Melanocyte of skin (primary cell): ENCODE data around the gene PXK. TPM values are rescaled to one million over a fixed set of nuclear protein-coding genes. Genes with fewer than 3 reads are reported as not detected.

ENCODE experiments used
- small RNA-seq, 2 donors: library from RNA; depleted of rRNA; stranded (forward); fragments of <200 nt; gene quantifications; one replicate each; pipeline ENCODE3, GENCODE V24; 2012
- total RNA-seq, 2 donors: library from RNA; depleted of rRNA; stranded (reverse); fragments of >200 nt; gene quantifications; 2 replicates each; pipeline ENCODE4 v1.2.3, GENCODE V29; 2012

Gene PXK
- total RNA-seq: 10 to 100 TPM; 24.0 to 53.0 TPM

DNA sequence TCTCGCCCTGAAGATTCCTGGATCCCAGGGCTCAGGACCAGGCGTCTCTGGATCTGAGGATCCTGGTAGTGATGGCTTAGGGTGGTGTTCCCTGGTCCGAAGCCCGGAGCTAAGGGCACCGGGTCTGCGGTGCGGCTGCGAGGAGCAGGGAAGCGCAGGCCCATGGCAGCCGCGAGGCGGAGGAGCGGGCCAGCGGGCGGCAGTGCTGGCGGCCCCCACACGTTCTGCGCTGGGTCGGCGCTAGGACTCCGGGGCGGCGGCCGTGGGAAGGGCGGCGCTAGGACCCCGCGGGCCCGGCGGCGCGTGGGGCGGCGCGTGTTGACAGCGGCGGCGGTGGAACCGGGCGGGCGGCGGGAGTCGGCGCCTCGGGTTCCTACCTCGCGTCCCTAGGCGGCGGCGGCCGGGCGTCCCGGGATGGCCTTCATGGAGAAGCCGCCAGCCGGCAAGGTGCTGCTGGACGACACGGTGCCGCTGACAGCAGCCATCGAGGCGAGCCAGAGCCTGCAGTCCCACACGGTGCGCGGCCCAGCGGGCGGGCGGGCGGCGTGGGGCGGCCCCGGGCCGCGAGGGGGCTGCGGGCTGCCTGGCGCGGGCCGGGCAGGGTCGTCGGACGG, at the start of gene PXK:
PXK (plus strand) TSS at position 318 of the 614 bp plus-strand sequence; CDS start at position 415, 97 bp downstream.

DNA sequence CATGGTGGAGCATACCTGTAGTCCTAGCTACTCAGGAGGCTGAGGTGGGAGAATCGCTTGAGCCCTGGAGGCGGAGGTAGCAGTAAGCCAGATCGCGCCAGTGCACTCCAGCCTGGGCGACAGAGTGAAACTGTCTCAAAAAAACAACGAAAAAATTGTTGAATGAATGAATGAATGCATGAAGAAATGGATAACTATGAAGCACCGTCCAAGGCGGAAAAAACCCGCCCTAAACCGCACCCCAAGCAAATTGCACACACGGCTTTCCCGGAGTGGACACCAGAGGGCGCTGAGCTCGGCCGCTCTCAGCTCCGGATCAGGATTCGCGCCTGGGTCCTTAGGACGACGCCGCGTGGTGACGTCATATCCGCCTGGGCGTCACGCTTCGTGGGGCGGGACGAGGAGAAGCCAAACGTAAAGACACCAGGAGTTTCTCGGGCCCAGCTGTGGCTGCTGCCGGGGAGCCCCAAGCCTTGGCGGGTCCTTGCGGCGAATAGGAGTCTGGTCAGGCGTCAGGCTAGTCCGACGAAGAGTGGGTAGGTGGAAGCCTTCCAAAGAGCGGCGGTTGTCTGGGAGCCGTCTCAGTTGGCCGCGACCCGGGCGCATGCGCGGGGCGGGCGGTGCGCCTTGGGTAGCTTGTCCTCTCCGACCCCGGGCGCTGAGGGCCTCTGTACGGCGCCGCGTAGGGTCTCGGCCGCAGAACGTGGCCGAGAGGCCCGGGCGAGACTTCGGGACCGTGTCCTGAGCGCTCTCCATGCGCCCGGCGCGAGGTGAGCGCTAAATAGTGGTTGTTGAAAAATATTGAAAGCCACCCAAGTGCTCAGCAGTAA, 26.6 kb upstream of the PXK start, which contains the start of the genes HTD2 and RPP14:
HTD2 (plus strand) TSS at position 639 of the 830 bp plus-strand sequence. CDS start 11,094 bp downstream, outside the sequence.
RPP14 (plus strand) TSS at position 364 of the 830 bp plus-strand sequence. CDS start 4,085 bp downstream, outside the sequence.

GRCh38 chr3:58433400-58434167, 100.9 kb downstream of the PXK start, which contains the start of gene PDHB:
Gene PDHB (minus strand): TSS chr3:58433832. CDS start chr3:58433809, 23 bp downstream.

Small RNA genes lying within 50 kb of the gene (small RNA-seq; reads per million reads assigned to genes)
- gene AC098479.1: 0 reads per million in 2 donors

Other genes starting within 250 kb of the PXK start
- not detected for gene DNASE1L3, start 121.9 kb upstream of the PXK start, total RNA-seq
- 10 to 100 TPM; 56.6 to 64.7 TPM for gene ABHD6, start 95.1 kb upstream of the PXK start, total RNA-seq
- 10 to 100 TPM in 1 of 2 donors, 1 to 10 TPM in 1; 10.0 to 19.0 TPM for gene RPP14, start 26.6 kb upstream of the PXK start, total RNA-seq
- 1 to 10 TPM; 7.7 to 8.9 TPM for gene HTD2, start 26.4 kb upstream of the PXK start, total RNA-seq
- gene PDHB, start 100.9 kb downstream of the PXK start, total RNA-seq: 10 to 100 TPM; 45.1 to 54.6 TPM
- gene KCTD6, start 159.2 kb downstream of the PXK start, total RNA-seq: 1 to 10 TPM; 6.5 to 7.3 TPM
- gene ACOX2, start 204.3 kb downstream of the PXK start, total RNA-seq: 1 to 10 TPM; 1.3 to 1.4 TPM
- gene FAM107A, start 244.5 kb downstream of the PXK start, total RNA-seq: not detected